Measurements from ENCODE around the gene RFNG. TPM values are rescaled to one million over a fixed set of nuclear protein-coding genes. Genes with fewer than 3 reads are reported as not detected.

RFNG gene
- polyA plus RNA-seq, 1 donor (not counting 4 experiments of a cell fraction or from before 2014, with no cell fraction given), result 10.2 TPM

DNA sequence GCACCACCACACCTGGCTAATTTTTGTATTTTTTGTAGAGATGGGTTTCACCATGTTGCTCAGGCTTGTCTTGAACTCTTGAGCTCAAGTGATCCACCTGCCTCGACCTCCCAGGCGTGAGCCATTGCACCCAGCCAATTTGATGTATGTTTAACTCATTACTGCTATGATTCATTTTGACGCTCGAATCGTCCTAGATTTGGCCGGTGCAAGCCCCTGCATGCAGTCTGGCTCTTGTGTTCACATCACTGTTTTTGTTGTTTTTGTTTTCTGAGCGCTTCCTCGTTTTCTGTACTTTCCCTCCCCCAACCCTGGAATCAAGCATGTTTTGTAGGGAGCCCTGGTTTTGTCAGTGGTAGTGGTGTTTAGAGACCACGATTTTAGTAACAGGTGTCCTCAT, 21.8 kb upstream of the RFNG start:
- Histone ChIP-seq H3K9ac (ENCODE audit: control insufficient read depth, extremely low read depth, insufficient read depth, low read length) (no peak overlapping the region), H3K79me2 (ENCODE audit: control insufficient read depth, insufficient read depth, low read length) (no peaks in the 10 kb centered on the region), H3K27me3 (ENCODE audit: control insufficient read depth, extremely low read depth, insufficient read depth, low read length) (no peaks in the 10 kb centered on the region), H3K4me1 (ENCODE audit: control insufficient read depth, extremely low read depth, insufficient read depth, low read length) (no peaks in the 10 kb centered on the region), H2AFZ (ENCODE audit: control insufficient read depth, low read length) (no peak overlapping the region), H3K4me3 (ENCODE audit: control insufficient read depth in 2 of 3, extremely low read depth in 1 of 3, insufficient read depth in 2 of 3, low read depth in 1 of 3, low read length in 3 of 3) (no peak overlapping the region), H3K9me3 (ENCODE audit: control insufficient read depth, low read depth, low read length) (no peaks in the 10 kb centered on the region), H4K20me1 (ENCODE audit: control insufficient read depth, extremely low read depth, insufficient read depth, low read length) (no peaks in the 10 kb centered on the region), H3K36me3 (ENCODE audit: control insufficient read depth in 2 of 2, extremely low read depth in 1 of 2, insufficient read depth in 2 of 2, low read length in 2 of 2) (peaks cover 6 to 7% of the 10 kb centered on the region in 2 experiments), H3K9me1 (ENCODE audit: control insufficient read depth, extremely low read depth, insufficient read depth, low read length) (no peaks in the 10 kb centered on the region), H3K4me2 (ENCODE audit: control insufficient read depth, extremely low read depth, insufficient read depth, low read depth, low read length) (no peak overlapping the region), H3K27ac (ENCODE audit: control insufficient read depth, insufficient read depth, low read length) (no peak overlapping the region)
- no peak for DNase-seq (ENCODE audit: low read depth, low spot score)
- no peak for TF ChIP-seq EZH2 (IDR thresholded peaks at IDR 0.05; ENCODE audit: low read length)
- TF ChIP-seq, protein P1, sequence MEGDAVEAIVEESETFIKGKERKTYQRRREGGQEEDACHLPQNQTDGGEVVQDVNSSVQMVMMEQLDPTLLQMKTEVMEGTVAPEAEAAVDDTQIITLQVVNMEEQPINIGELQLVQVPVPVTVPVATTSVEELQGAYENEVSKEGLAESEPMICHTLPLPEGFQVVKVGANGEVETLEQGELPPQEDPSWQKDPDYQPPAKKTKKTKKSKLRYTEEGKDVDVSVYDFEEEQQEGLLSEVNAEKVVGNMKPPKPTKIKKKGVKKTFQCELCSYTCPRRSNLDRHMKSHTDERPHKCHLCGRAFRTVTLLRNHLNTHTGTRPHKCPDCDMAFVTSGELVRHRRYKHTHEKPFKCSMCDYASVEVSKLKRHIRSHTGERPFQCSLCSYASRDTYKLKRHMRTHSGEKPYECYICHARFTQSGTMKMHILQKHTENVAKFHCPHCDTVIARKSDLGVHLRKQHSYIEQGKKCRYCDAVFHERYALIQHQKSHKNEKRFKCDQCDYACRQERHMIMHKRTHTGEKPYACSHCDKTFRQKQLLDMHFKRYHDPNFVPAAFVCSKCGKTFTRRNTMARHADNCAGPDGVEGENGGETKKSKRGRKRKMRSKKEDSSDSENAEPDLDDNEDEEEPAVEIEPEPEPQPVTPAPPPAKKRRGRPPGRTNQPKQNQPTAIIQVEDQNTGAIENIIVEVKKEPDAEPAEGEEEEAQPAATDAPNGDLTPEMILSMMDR (optimal IDR thresholded peaks at IDR 0.05 in 1 of 3, IDR thresholded peaks at IDR 0.05 in 1 of 3, conservative IDR thresholded peaks at IDR 0.05 in 1 of 3; ENCODE audit: extremely low read depth in 1 of 3, insufficient read depth in 2 of 3, low read length in 3 of 3), result no peak
- no peak for FAIRE-seq
- dilution Hi-C loops (cut with MboI; ENCODE audit: extremely low pct_ligation_motif_present, low sequenced_read_pairs), result no loop called here

DNA sequence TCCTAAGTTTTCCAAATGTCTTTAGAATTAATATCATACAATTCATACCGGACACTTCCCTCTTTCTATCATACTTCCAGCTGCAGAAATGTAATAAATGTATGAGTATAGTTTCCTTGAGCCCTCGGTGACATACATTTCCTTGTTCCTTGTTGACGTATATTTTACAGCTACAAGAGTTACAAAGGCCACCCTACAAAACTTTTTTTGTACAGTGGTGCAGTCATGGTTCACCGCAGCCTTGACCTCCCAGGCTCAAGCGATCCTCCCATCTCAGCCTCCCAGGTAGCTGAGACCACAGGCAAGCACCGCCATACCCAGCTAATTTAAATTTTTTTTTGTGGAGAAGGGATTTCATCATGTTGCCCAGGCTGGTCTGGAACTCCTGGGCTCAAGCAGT, 21.2 kb upstream of the RFNG start:
- dilution Hi-C loops (cut with MboI; ENCODE audit: extremely low pct_ligation_motif_present, low sequenced_read_pairs), result no loop called here
- no peak overlapping the region for H2AFZ ChIP-seq (ENCODE audit: control insufficient read depth, low read length)

More for the DNA sequence above, 21.2 kb upstream of the RFNG start:
- Histone ChIP-seq H3K9me3 (ENCODE audit: control insufficient read depth, low read depth, low read length) (no peaks in the 10 kb centered on the region), H4K20me1 (ENCODE audit: control insufficient read depth, extremely low read depth, insufficient read depth, low read length) (no peaks in the 10 kb centered on the region), H3K79me2 (ENCODE audit: control insufficient read depth, insufficient read depth, low read length) (no peaks in the 10 kb centered on the region), H3K9ac (ENCODE audit: control insufficient read depth, extremely low read depth, insufficient read depth, low read length) (no peak overlapping the region), H3K4me1 (ENCODE audit: control insufficient read depth, extremely low read depth, insufficient read depth, low read length) (no peaks in the 10 kb centered on the region), H3K27ac (ENCODE audit: control insufficient read depth, insufficient read depth, low read length) (no peak overlapping the region), H3K36me3 (ENCODE audit: control insufficient read depth in 2 of 2, extremely low read depth in 1 of 2, insufficient read depth in 2 of 2, low read length in 2 of 2) (peaks cover 1 to 4% of the 10 kb centered on the region in 2 experiments), H3K9me1 (ENCODE audit: control insufficient read depth, extremely low read depth, insufficient read depth, low read length) (no peaks in the 10 kb centered on the region), H3K4me3 (ENCODE audit: control insufficient read depth in 2 of 3, extremely low read depth in 1 of 3, insufficient read depth in 2 of 3, low read depth in 1 of 3, low read length in 3 of 3) (no peak overlapping the region), H3K27me3 (ENCODE audit: control insufficient read depth, extremely low read depth, insufficient read depth, low read length) (no peaks in the 10 kb centered on the region), H3K4me2 (ENCODE audit: control insufficient read depth, extremely low read depth, insufficient read depth, low read depth, low read length) (no peak overlapping the region)
- FAIRE-seq (no peak), DNase-seq (ENCODE audit: low read depth, low spot score) (no peak)
- no peak for TF ChIP-seq EZH2 (IDR thresholded peaks at IDR 0.05; ENCODE audit: low read length)
- TF ChIP-seq, protein P1 (optimal IDR thresholded peaks at IDR 0.05 in 1 of 3, IDR thresholded peaks at IDR 0.05 in 1 of 3, conservative IDR thresholded peaks at IDR 0.05 in 1 of 3; ENCODE audit: extremely low read depth in 1 of 3, insufficient read depth in 2 of 3, low read length in 3 of 3), result no peak

Data from keratinocyte (primary cell).